ENCODE measurements around the gene GIT2. TPM values are rescaled to one million over a fixed set of nuclear protein-coding genes. Genes with fewer than 3 reads are reported as not detected.
"Not testable (repeated sequence)": the region's sequence is repeated elsewhere in the genome, so short reads cannot be mapped to it uniquely, and the experiment has no call there.

The GIT2 gene
- total RNA-seq, 2 experiments from 2014 or later: 107 to 112 TPM

- Mint-ChIP-seq H3K27ac (no peak overlapping the region), H3K27me3 (no peaks in the 10 kb centered on the region), H3K36me3 (ENCODE audit: low read depth) (peaks cover 78% of the 10 kb centered on the region), H3K9me3 (no peaks in the 10 kb centered on the region), H3K4me3 (no peak overlapping the region), H3K4me1 (peaks cover 30% of the 10 kb centered on the region)
- DNase-seq: no peak
- ChIA-PET CTCF (no interaction called here), POLR2A (interaction anchor here (2.2 kb wide), 1 partner anchor 22 kb away, joined by 7 read pairs; the partner anchor contains the start of gene ANKRD13A)
Measured at GRCh38 chr12:110020956-110021355, 24.8 kb upstream of the GIT2 start.

GRCh38 chr12:110015132-110015531, 19.0 kb upstream of the GIT2 start:
- no peaks in the 10 kb centered on the region for H3K27me3 Mint-ChIP-seq
- POLR2A ChIA-PET: interaction anchor here (2.2 kb wide), 1 partner anchor 11 kb away, joined by 6 read pairs; no protein-coding TSS in a partner anchor
- H3K36me3 Mint-ChIP-seq (ENCODE audit: low read depth): peaks cover 66% of the 10 kb centered on the region
- peak overlapping the region; percentile 72 for H3K27ac Mint-ChIP-seq
- CTCF ChIA-PET: no interaction called here
- H3K9me3 Mint-ChIP-seq: no peaks in the 10 kb centered on the region
- peak overlapping the region; percentile 28 for H3K4me3 Mint-ChIP-seq
- DNase-seq: no peak
- peaks cover 48% of the 10 kb centered on the region for H3K4me1 Mint-ChIP-seq

- ChIA-PET CTCF (no interaction called here), POLR2A (interaction anchor here (0.7 to 4.7 kb wide), 9 partner anchors 9 to 112 kb away, joined by 3 to 38 read pairs (median 4); partner anchors contain the start of genes ANKRD13A, GIT2 and TCHP)
- Mint-ChIP-seq H3K36me3 (ENCODE audit: low read depth) (peaks cover 59% of the 10 kb centered on the region), H3K27me3 (no peaks in the 10 kb centered on the region), H3K4me1 (peaks cover 69% of the 10 kb centered on the region), H3K9me3 (peaks cover 2% of the 10 kb centered on the region), H3K4me3 (no peak overlapping the region), H3K27ac (peak overlapping the region; percentile 69)
- DNase-seq: no peak
Measured at GRCh38 chr12:110012659-110013058, 16.5 kb upstream of the GIT2 start.

GRCh38 chr12:110012137-110012536, 16.0 kb upstream of the GIT2 start:
- no peak overlapping the region for H3K4me3 Mint-ChIP-seq
- CTCF ChIA-PET: interaction anchor here (0.5 to 1.5 kb wide), 2 partner anchors 13 to 170 kb away, joined by 3 to 4 read pairs; no protein-coding TSS in a partner anchor
- peaks cover 56% of the 10 kb centered on the region for H3K36me3 Mint-ChIP-seq (ENCODE audit: low read depth)
- peaks cover 70% of the 10 kb centered on the region for H3K4me1 Mint-ChIP-seq
- peaks cover 2% of the 10 kb centered on the region for H3K9me3 Mint-ChIP-seq
- H3K27ac Mint-ChIP-seq: peak overlapping the region; percentile 69
- H3K27me3 Mint-ChIP-seq: no peaks in the 10 kb centered on the region
- peak; percentile 42 for DNase-seq
- POLR2A ChIA-PET: interaction anchor here (0.7 to 4.7 kb wide), 10 partner anchors 10 to 112 kb away, joined by 3 to 38 read pairs (median 4); partner anchors contain the start of genes ANKRD13A, GIT2 and TCHP

GRCh38 chr12:110010853-110011723, 14.9 kb upstream of the GIT2 start:
- peak overlapping the region; percentile 62 for H3K4me3 Mint-ChIP-seq
- peak overlapping the region; percentile 41 for H3K27ac Mint-ChIP-seq
- H3K9me3 Mint-ChIP-seq: peaks cover 2% of the 10 kb centered on the region
- DNase-seq: peak; percentile 50
- ChIA-PET CTCF (interaction anchor here (0.5 to 1.5 kb wide), 6 partner anchors 12 to 314 kb away, joined by 3 to 5 read pairs (median 4); partner anchors contain the start of gene ANKRD13A), POLR2A (interaction anchor here (0.8 to 4.7 kb wide), 6 partner anchors 9 to 44 kb away, joined by 3 to 38 read pairs (median 4); partner anchors contain the start of gene ANKRD13A)
- peaks cover 58% of the 10 kb centered on the region for H3K36me3 Mint-ChIP-seq (ENCODE audit: low read depth)
- no peaks in the 10 kb centered on the region for H3K27me3 Mint-ChIP-seq
- H3K4me1 Mint-ChIP-seq: peaks cover 77% of the 10 kb centered on the region

GRCh38 chr12:110008681-110009398, 12.7 kb upstream of the GIT2 start:
- H3K27me3 Mint-ChIP-seq, CTCF ChIA-PET, H3K9me3 Mint-ChIP-seq: not testable (repeated sequence)
- POLR2A ChIA-PET: interaction anchor here (0.7 to 1.1 kb wide), 2 partner anchors 9 to 287 kb away, joined by 3 to 4 read pairs; partner anchors contain the start of gene ANKRD13A
- peaks cover 46% of the 10 kb centered on the region for H3K36me3 Mint-ChIP-seq (ENCODE audit: low read depth)
- peaks cover 82% of the 10 kb centered on the region for H3K4me1 Mint-ChIP-seq
- peak; percentile 27 for DNase-seq
- H3K27ac Mint-ChIP-seq: peak overlapping the region; percentile 58
- H3K4me3 Mint-ChIP-seq: peak overlapping the region; percentile 28

- peaks cover 88% of the 10 kb centered on the region for H3K4me1 Mint-ChIP-seq
- no peaks in the 10 kb centered on the region for H3K27me3 Mint-ChIP-seq
- no peak overlapping the region for H3K4me3 Mint-ChIP-seq
- ChIA-PET CTCF (no interaction called here), POLR2A (no interaction called here)
- peaks cover 46% of the 10 kb centered on the region for H3K36me3 Mint-ChIP-seq (ENCODE audit: low read depth)
- DNase-seq: no peak
- H3K9me3 Mint-ChIP-seq: peaks cover 2% of the 10 kb centered on the region
- H3K27ac Mint-ChIP-seq: peak overlapping the region; percentile 49
Measured at GRCh38 chr12:110007881-110008280, 11.7 kb upstream of the GIT2 start.

GRCh38 chr12:110006115-110006514, 9.9 kb upstream of the GIT2 start:
- POLR2A ChIA-PET: interaction anchor here (1.4 to 2.6 kb wide), 2 partner anchors 9 to 21 kb away, joined by 4 to 11 read pairs; partner anchors contain the start of gene GIT2
- H3K9me3 Mint-ChIP-seq: peaks cover 2% of the 10 kb centered on the region
- no peaks in the 10 kb centered on the region for H3K27me3 Mint-ChIP-seq
- H3K36me3 Mint-ChIP-seq (ENCODE audit: low read depth): peaks cover 43% of the 10 kb centered on the region
- CTCF ChIA-PET: no interaction called here
- H3K27ac Mint-ChIP-seq: no peak overlapping the region
- DNase-seq: no peak
- H3K4me3 Mint-ChIP-seq: no peak overlapping the region
- peaks cover 86% of the 10 kb centered on the region for H3K4me1 Mint-ChIP-seq

- peak overlapping the region; percentile 65 for H3K27ac Mint-ChIP-seq
- H3K27me3 Mint-ChIP-seq: no peaks in the 10 kb centered on the region
- peaks cover 85% of the 10 kb centered on the region for H3K4me1 Mint-ChIP-seq
- H3K36me3 Mint-ChIP-seq (ENCODE audit: low read depth): peaks cover 44% of the 10 kb centered on the region
- peak; percentile 33 for DNase-seq
- H3K9me3 Mint-ChIP-seq: peaks cover 2% of the 10 kb centered on the region
- POLR2A ChIA-PET: interaction anchor here (1.2 to 3.1 kb wide), 8 partner anchors 9 to 275 kb away, joined by 4 to 29 read pairs (median 5); partner anchors contain the start of gene GIT2
- H3K4me3 Mint-ChIP-seq: peak overlapping the region; percentile 38
- CTCF ChIA-PET: interaction anchor here (0.7 to 1.6 kb wide), 2 partner anchors 8 to 11 kb away, joined by 3 to 5 read pairs; no protein-coding TSS in a partner anchor
Measured at GRCh38 chr12:110005319-110005973, 9.3 kb upstream of the GIT2 start.

GRCh38 chr12:110004598-110004997, 8.4 kb upstream of the GIT2 start:
- Mint-ChIP-seq H3K36me3 (ENCODE audit: low read depth) (peaks cover 45% of the 10 kb centered on the region), H3K27ac (peak overlapping the region; percentile 65), H3K9me3 (peaks cover 2% of the 10 kb centered on the region), H3K27me3 (no peaks in the 10 kb centered on the region), H3K4me1 (peaks cover 85% of the 10 kb centered on the region), H3K4me3 (peak overlapping the region; percentile 8)
- ChIA-PET POLR2A (interaction anchor here (1.2 to 3.1 kb wide), 8 partner anchors 8 to 276 kb away, joined by 4 to 29 read pairs (median 6); partner anchors contain the start of gene GIT2), CTCF (interaction anchor here (0.7 to 1.6 kb wide), 4 partner anchors 9 to 69 kb away, joined by 3 to 5 read pairs (median 3); no protein-coding TSS in a partner anchor)
- DNase-seq: no peak

GRCh38 chr12:110002676-110003515, 6.7 kb upstream of the GIT2 start:
- H3K9me3 Mint-ChIP-seq: peaks cover 1% of the 10 kb centered on the region
- POLR2A ChIA-PET: interaction anchor here (0.9 to 3.1 kb wide), 5 partner anchors 9 to 77 kb away, joined by 3 to 29 read pairs (median 4); no protein-coding TSS in a partner anchor
- peaks cover 40% of the 10 kb centered on the region for H3K36me3 Mint-ChIP-seq (ENCODE audit: low read depth)
- no peaks in the 10 kb centered on the region for H3K27me3 Mint-ChIP-seq
- peak overlapping the region; percentile 0 for H3K27ac Mint-ChIP-seq
- CTCF ChIA-PET: interaction anchor here (1.4 kb wide), 1 partner anchor 22 kb away, joined by 3 read pairs; no protein-coding TSS in a partner anchor
- no peak overlapping the region for H3K4me3 Mint-ChIP-seq
- peaks cover 79% of the 10 kb centered on the region for H3K4me1 Mint-ChIP-seq
- DNase-seq: no peak

All from activated CD4-positive, alpha-beta memory T cell treated with anti-CD3 and anti-CD28 coated beads, Interleukin-2, amount 10 ng/mL, durations not matched to agents 7 days and 5 days (primary cell).